ENCODE measurements around the gene C1QL2.

Gene C1QL2

DNA sequence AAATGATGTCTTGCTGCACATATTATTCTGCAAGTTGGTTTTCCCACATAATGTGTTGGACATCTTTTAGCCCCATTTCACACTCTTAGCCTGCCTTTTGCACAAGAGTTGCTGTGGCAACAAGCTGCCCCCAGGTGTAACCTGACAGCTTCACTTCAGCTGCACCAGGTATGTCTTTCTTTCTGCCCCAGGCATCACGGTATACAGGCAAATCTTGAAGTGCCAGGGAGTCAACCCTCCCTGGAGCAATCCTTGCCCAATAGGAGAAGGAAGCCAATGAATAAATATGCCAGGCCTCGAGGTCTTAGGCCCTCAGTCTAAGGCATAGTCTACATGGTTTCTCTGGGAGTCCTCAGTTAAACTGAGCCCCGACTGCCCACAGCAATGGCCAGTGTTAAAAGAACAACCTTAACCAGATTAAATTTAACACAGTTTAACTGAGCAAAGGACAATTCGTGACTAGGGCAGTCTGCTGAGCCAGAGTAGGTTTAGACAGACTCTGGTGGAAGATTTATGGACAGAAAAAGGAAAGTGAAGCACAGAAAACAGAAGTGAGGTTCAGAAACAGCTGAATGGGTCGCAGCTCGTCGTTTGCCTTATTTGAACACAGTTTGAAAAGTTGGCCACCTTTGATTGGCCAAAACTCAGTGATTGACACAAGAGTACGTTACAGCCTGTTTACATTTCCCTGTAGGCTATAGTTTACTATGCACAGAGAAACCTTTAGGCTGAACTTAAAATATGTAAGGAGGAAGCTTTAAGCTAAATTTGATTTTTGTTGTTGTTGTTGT lies 32.0 kb upstream of the C1QL2 start:
- no peaks in the 10 kb centered on the region for H3K4me1 Mint-ChIP-seq
- H3K9me3 Mint-ChIP-seq, result peaks cover 8% of the 10 kb centered on the region
- H3K27me3 Mint-ChIP-seq, result peaks cover 38% of the 10 kb centered on the region
- ATAC-seq, result no peak
- H3K27ac Mint-ChIP-seq, result no peak overlapping the region
- H3K4me3 Mint-ChIP-seq, result no peak overlapping the region
- no peaks in the 10 kb centered on the region for H3K36me3 Mint-ChIP-seq

GRCh38 chr2:119184512-119184911 lies 26.0 kb upstream of the C1QL2 start:
- Mint-ChIP-seq H3K27ac (no peak overlapping the region), H3K4me3 (no peak overlapping the region), H3K9me3 (no peaks in the 10 kb centered on the region), H3K27me3 (no peaks in the 10 kb centered on the region), H3K36me3 (no peaks in the 10 kb centered on the region), H3K4me1 (no peaks in the 10 kb centered on the region)
- no peak for ATAC-seq

GRCh38 chr2:119181791-119182445 lies 23.4 kb upstream of the C1QL2 start:
- H3K4me1 Mint-ChIP-seq, result no peaks in the 10 kb centered on the region
- no peaks in the 10 kb centered on the region for H3K36me3 Mint-ChIP-seq
- H3K4me3 Mint-ChIP-seq, result no peak overlapping the region
- H3K27ac Mint-ChIP-seq, result no peak overlapping the region
- H3K27me3 Mint-ChIP-seq, result no peaks in the 10 kb centered on the region
- no peaks in the 10 kb centered on the region for H3K9me3 Mint-ChIP-seq
- no peak for ATAC-seq

DNA sequence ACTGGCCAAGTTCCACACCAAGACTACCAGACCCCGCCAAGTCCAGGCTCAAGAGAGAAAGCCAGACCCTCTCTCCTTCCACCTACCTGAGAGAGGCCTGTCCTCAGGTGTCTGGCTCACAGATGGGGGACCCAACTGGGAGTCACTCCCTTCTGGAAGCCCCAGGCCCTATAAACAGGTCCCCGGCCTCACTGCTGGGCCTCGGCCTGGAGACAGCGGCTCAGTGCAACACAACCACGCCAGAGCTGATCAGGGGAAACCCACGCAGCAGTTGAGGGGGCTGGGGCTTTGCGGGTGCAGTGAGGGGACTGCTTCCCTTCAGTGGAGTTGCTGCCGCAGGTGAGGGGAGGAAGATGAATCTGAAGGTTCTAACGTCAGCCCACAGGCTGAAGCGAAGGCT lies 22.8 kb upstream of the C1QL2 start:
- no peak for ATAC-seq
- no peak overlapping the region for H3K4me3 Mint-ChIP-seq
- H3K36me3 Mint-ChIP-seq, result no peaks in the 10 kb centered on the region
- no peaks in the 10 kb centered on the region for H3K27me3 Mint-ChIP-seq
- no peaks in the 10 kb centered on the region for H3K9me3 Mint-ChIP-seq
- no peaks in the 10 kb centered on the region for H3K4me1 Mint-ChIP-seq
- no peak overlapping the region for H3K27ac Mint-ChIP-seq

- no peaks in the 10 kb centered on the region for H3K36me3 Mint-ChIP-seq
- H3K9me3 Mint-ChIP-seq, result no peaks in the 10 kb centered on the region
- H3K4me3 Mint-ChIP-seq, result no peak overlapping the region
- no peaks in the 10 kb centered on the region for H3K27me3 Mint-ChIP-seq
- H3K4me1 Mint-ChIP-seq, result no peaks in the 10 kb centered on the region
- ATAC-seq, result no peak
- no peak overlapping the region for H3K27ac Mint-ChIP-seq
These were observed 22.3 kb upstream of the C1QL2 start for GRCh38 chr2:119180892-119181291.

DNA sequence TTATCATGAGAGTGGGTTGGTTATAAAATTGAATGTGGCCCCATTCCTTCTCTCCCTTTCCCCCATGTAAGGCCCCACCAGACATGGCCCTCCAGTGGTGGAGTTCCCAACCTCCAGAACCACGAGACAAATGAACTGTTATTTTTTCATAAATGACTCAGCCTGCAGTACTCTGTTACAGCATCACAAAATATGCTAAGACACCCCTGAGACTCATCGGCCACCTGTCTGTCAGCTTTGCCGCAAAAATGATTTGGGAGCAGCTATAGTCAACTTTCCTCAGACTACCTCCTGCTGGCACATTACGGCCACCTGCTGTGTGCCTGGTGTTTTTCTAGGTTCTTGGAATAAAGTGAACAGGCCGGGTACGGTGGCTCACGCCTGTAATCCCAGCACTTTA lies 21.4 kb upstream of the C1QL2 start:
- Mint-ChIP-seq H3K27ac (no peak overlapping the region), H3K4me1 (no peaks in the 10 kb centered on the region), H3K4me3 (no peak overlapping the region), H3K36me3 (no peaks in the 10 kb centered on the region), H3K27me3 (no peaks in the 10 kb centered on the region), H3K9me3 (no peaks in the 10 kb centered on the region)
- ATAC-seq, result no peak

GRCh38 chr2:119179202-119179601 lies 20.7 kb upstream of the C1QL2 start:
- no peaks in the 10 kb centered on the region for H3K9me3 Mint-ChIP-seq
- H3K4me3 Mint-ChIP-seq, result no peak overlapping the region
- ATAC-seq, result no peak

GRCh38 chr2:119178776-119179175 lies 20.2 kb upstream of the C1QL2 start:
- peak; percentile 2 for ATAC-seq
- Mint-ChIP-seq H3K27ac (no peak overlapping the region), H3K9me3 (no peaks in the 10 kb centered on the region), H3K27me3 (no peaks in the 10 kb centered on the region), H3K4me3 (no peak overlapping the region), H3K4me1 (no peaks in the 10 kb centered on the region), H3K36me3 (no peaks in the 10 kb centered on the region)

More at GRCh38 chr2:119179202-119179601, 20.7 kb upstream of the C1QL2 start:
- Mint-ChIP-seq H3K4me1 (no peaks in the 10 kb centered on the region), H3K27ac (no peak overlapping the region), H3K27me3 (no peaks in the 10 kb centered on the region), H3K36me3 (no peaks in the 10 kb centered on the region)

DNA sequence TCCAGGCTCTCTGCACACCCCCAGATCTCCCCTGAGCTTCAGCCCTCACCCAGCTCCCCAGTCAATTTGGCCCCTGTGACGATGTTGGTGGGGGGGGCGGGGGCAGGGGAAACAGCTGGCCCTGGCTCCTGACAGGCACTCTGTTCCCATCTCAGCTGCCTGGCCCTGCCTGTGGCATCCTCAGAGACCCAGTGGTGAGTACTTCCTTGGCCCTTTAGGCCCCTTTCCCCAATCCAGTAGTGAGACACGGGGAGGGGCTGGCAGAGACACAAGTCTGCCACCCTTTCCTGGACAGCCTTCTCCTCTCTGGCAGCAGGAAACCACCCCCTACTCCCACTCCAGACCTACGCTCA lies 19.3 kb upstream of the C1QL2 start:
- Mint-ChIP-seq H3K9me3 (no peaks in the 10 kb centered on the region), H3K36me3 (no peaks in the 10 kb centered on the region), H3K27me3 (no peaks in the 10 kb centered on the region), H3K4me1 (no peaks in the 10 kb centered on the region), H3K4me3 (no peak overlapping the region), H3K27ac (no peak overlapping the region)
- no peak for ATAC-seq

GRCh38 chr2:119177171-119177837 lies 18.8 kb upstream of the C1QL2 start:
- ATAC-seq, result no peak
- H3K27me3 Mint-ChIP-seq, result no peaks in the 10 kb centered on the region
- no peaks in the 10 kb centered on the region for H3K9me3 Mint-ChIP-seq
- no peak overlapping the region for H3K4me3 Mint-ChIP-seq
- H3K4me1 Mint-ChIP-seq, result no peaks in the 10 kb centered on the region
- H3K36me3 Mint-ChIP-seq, result no peaks in the 10 kb centered on the region
- no peak overlapping the region for H3K27ac Mint-ChIP-seq

GRCh38 chr2:119175517-119175916 lies 17.0 kb upstream of the C1QL2 start:
- H3K9me3 Mint-ChIP-seq, result no peaks in the 10 kb centered on the region
- no peaks in the 10 kb centered on the region for H3K36me3 Mint-ChIP-seq
- no peak overlapping the region for H3K4me3 Mint-ChIP-seq
- no peaks in the 10 kb centered on the region for H3K4me1 Mint-ChIP-seq
- H3K27ac Mint-ChIP-seq, result no peak overlapping the region
- H3K27me3 Mint-ChIP-seq, result no peaks in the 10 kb centered on the region
- no peak for ATAC-seq

DNA sequence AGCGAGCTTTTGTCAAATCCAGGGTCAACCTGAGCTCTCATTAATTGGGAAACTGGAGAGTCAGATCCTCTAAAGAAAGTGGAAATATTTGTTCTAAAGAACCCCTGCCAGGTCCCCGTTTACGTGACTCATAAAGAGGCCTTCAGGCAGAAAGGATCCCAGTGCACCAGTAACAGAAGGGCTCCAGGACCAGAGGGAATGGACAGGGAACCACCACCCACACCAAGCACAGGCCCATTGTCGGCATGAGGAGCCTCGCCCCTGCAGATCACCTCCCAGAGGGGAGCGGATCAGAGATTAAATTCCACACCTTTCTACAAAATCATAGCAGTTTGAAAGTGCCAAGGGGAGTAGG lies 16.4 kb upstream of the C1QL2 start:
- no peaks in the 10 kb centered on the region for H3K4me1 Mint-ChIP-seq
- no peaks in the 10 kb centered on the region for H3K9me3 Mint-ChIP-seq
- ATAC-seq, result no peak
- H3K4me3 Mint-ChIP-seq, result no peak overlapping the region
- no peaks in the 10 kb centered on the region for H3K36me3 Mint-ChIP-seq
- H3K27ac Mint-ChIP-seq, result no peak overlapping the region
- no peaks in the 10 kb centered on the region for H3K27me3 Mint-ChIP-seq

GRCh38 chr2:119174216-119174992 lies 15.9 kb upstream of the C1QL2 start:
- Mint-ChIP-seq H3K4me1 (no peaks in the 10 kb centered on the region), H3K36me3 (no peaks in the 10 kb centered on the region), H3K4me3 (no peak overlapping the region), H3K9me3 (no peaks in the 10 kb centered on the region), H3K27ac (no peak overlapping the region), H3K27me3 (peaks cover 3% of the 10 kb centered on the region)
- ATAC-seq, result peak; percentile 31

- Mint-ChIP-seq H3K9me3 (no peaks in the 10 kb centered on the region), H3K27me3 (peaks cover 11% of the 10 kb centered on the region), H3K4me1 (no peaks in the 10 kb centered on the region), H3K27ac (no peak overlapping the region), H3K4me3 (no peak overlapping the region), H3K36me3 (no peaks in the 10 kb centered on the region)
- no peak for ATAC-seq
These were observed 15.1 kb upstream of the C1QL2 start for GRCh38 chr2:119173556-119174060.

DNA sequence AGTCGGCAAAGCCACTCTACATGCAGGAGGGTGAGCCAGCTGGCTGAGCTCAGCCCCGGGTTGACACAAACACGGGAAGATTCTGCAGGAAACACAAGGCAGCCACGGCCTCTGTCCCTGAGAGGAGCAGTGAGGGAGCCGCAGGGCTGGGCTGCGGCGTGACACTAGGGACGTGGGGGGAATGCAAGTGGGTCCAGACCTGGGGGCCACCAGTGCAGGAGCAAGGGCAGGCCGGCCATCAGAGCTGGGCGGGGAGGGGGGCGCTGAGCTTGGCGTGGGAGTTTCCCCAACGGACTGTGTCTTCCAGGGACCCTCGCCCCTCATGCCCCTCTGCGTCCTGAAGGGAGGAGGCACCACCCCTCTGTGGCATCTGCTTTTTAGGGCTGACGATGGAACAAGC lies 12.0 kb upstream of the C1QL2 start:
- no peak overlapping the region for H3K27ac Mint-ChIP-seq
- peaks cover 39% of the 10 kb centered on the region for H3K27me3 Mint-ChIP-seq
- H3K4me3 Mint-ChIP-seq, result no peak overlapping the region
- H3K9me3 Mint-ChIP-seq, result no peaks in the 10 kb centered on the region
- ATAC-seq, result peak; percentile 32
- H3K36me3 Mint-ChIP-seq, result no peaks in the 10 kb centered on the region
- H3K4me1 Mint-ChIP-seq, result no peaks in the 10 kb centered on the region
